HepG2 (cell line): Measurements from ENCODE around the gene MLLT1. TPM values are rescaled to one million over a fixed set of nuclear protein-coding genes. Genes with fewer than 3 reads are reported as not detected.

Source experiments
- ATAC-seq: fragments of 200-7000 bp; cut with Tn5 transposase; 3 replicates; pipeline ENCODE4 v1.9.1; 2020; ENCODE audit warnings: mild to moderate bottlenecking, moderate library complexity
- BruUV-seq: library from RNA; stranded (reverse); fragments of 400-500 nt; replicated peaks from 2 replicates; lab custom pipeline; 2021; lab: Mats Ljungman, UMichigan
- CTCF ChIA-PET: fragments of 300-600 bp; formaldehyde crosslinking; extraction: SDS; loops from one replicate; lab custom pipeline; 2021; ENCODE audit warnings: low total read pairs, inconsistent platforms, low intra/inter-chr PET ratio; lab: Yijun Ruan, JAX
- POLR2A ChIA-PET: fragments of 350-600 bp; sonication (Branson Sonifier 250); formaldehyde crosslinking; loops from one replicate; lab custom pipeline; 2020; ENCODE audit warnings: antibody characterized with exemption, inconsistent platforms; lab: Yijun Ruan, JAX
- DNase-seq: peaks from one replicate; pipeline ENCODE4 v3.0.0-alpha.2; 2015; ENCODE audit warnings: low spot score
- FAIRE-seq: peaks from 3 replicates; lab custom pipeline; 2011; peaks lifted over from hg19 to GRCh38; lab: Jason Lieb, UNC
- H2AFZ ChIP-seq: one replicate; pipeline ENCODE4 v1.6.1; 2011; ENCODE audit warnings: low read length, inconsistent platforms
- H3K27ac ChIP-seq: fragments of 300-600 bp; 3 replicates; pipeline ENCODE4 v1.8.0; 2011; ENCODE audit warnings: mixed run types, mild to moderate bottlenecking, mixed read lengths, low read length, inconsistent platforms; ENCODE audit not compliant: insufficient read depth; ENCODE audit errors: extremely low read length
- H3K27me3 ChIP-seq, 2 experiments: fragments of 200-600 bp in 1 of 2; 2 replicates in 1 of 2; 3 replicates in 1 of 2; pipeline versions ENCODE4 v1.6.0 to v1.8.0; 2011; ENCODE audit warnings: low read length in 2 of 2, mild to moderate bottlenecking in 2 of 2, moderate library complexity in 2 of 2, inconsistent platforms in 1 of 2; ENCODE audit not compliant: insufficient read depth in 2 of 2, control insufficient read depth in 1 of 2
- H3K36me3 ChIP-seq, 2 experiments: fragments of 200-600 bp in 1 of 2; replicated peaks in 1 of 2; 2 replicates in 1 of 2; 3 replicates in 1 of 2; pipeline versions ENCODE4 v1.5.1 to v1.8.0; 2011; ENCODE audit warnings: low read length in 2 of 2, inconsistent platforms in 1 of 2; ENCODE audit not compliant: insufficient read depth in 2 of 2, control insufficient read depth in 1 of 2
- H3K4me1 ChIP-seq: 2 replicates; pipeline ENCODE4 v1.5.1; 2012; ENCODE audit warnings: low read length, inconsistent platforms; ENCODE audit not compliant: insufficient read depth
- H3K4me2 ChIP-seq: 2 replicates; pipeline ENCODE4 v1.6.0; 2011; ENCODE audit warnings: low read depth, low read length, inconsistent platforms
- H3K4me3 ChIP-seq, 3 experiments: fragments of 200-600 bp in 1 of 3; sonication (generic), shearing (Covaris generic) in 1 of 3; replicated peaks in 1 of 3; 2 replicates each; pipeline ENCODE4 v1.5.1; 2011 to 2016; ENCODE audit warnings: low read length in 3 of 3, inconsistent platforms in 2 of 3, low read depth in 2 of 3, mild to moderate bottlenecking in 2 of 3, control low read depth in 1 of 3, mixed read lengths in 1 of 3; ENCODE audit not compliant: insufficient read depth in 1 of 3
- H3K79me2 ChIP-seq: one replicate; pipeline ENCODE4 v1.6.1; 2011; ENCODE audit warnings: low read length, inconsistent platforms; ENCODE audit not compliant: insufficient read depth
- H3K9ac ChIP-seq: 2 replicates; pipeline ENCODE4 v1.6.0; 2011; ENCODE audit warnings: mild to moderate bottlenecking, low read depth, low read length, inconsistent platforms; ENCODE audit not compliant: insufficient read depth
- H3K9me3 ChIP-seq: 2 replicates; pipeline ENCODE4 v1.5.1; 2012; ENCODE audit warnings: mild to moderate bottlenecking, low read length
- H4K20me1 ChIP-seq: 2 replicates; pipeline ENCODE4 v1.6.0; 2011; ENCODE audit warnings: inconsistent platforms, mild to moderate bottlenecking, low read length, moderate library complexity; ENCODE audit not compliant: insufficient read depth
- BHLHE40 ChIP-seq: IDR thresholded peaks from 2 replicates; pipeline ENCODE4 v1.6.1; 2011; ENCODE audit warnings: low read length, improper control_type of control experiment
- CC2D1A ChIP-seq: sonication (generic); formaldehyde crosslinking; IDR thresholded peaks from 2 replicates; pipeline ENCODE4 v1.8.1; 2023; ENCODE audit warnings: mild to moderate bottlenecking, missing genetic modification reagents
- CENPX ChIP-seq: sonication (generic); formaldehyde crosslinking; IDR thresholded peaks from 2 replicates; pipeline ENCODE4 v1.9.0; 2021; ENCODE audit warnings: mild to moderate bottlenecking, missing genetic modification reagents, moderate library complexity
- GATA4 ChIP-seq: sonication (generic); IDR thresholded peaks from 2 replicates; pipeline ENCODE4 v1.6.1; 2016; ENCODE audit warnings: antibody characterized with exemption, low read depth, borderline replicate concordance
- HDAC1 ChIP-seq: sonication (generic); formaldehyde crosslinking; IDR thresholded peaks from 2 replicates; pipeline ENCODE4 v1.5.1; 2020; ENCODE audit warnings: mild to moderate bottlenecking, missing genetic modification reagents
- HDAC6 ChIP-seq: fragments of 200-600 bp; sonication (generic); IDR thresholded peaks from 2 replicates; pipeline ENCODE4 v1.7.0; 2017; ENCODE audit warnings: mild to moderate bottlenecking, antibody characterized with exemption, low read length, low read depth
- HHEX ChIP-seq: IDR thresholded peaks from 2 replicates; pipeline ENCODE4 v1.6.1; 2016; ENCODE audit warnings: control low read depth
- NFRKB ChIP-seq: fragments of 450-650 bp; IDR thresholded peaks from 2 replicates; pipeline ENCODE4 v1.6.1; 2017
- PAX8 ChIP-seq: sonication (generic); formaldehyde crosslinking; IDR thresholded peaks from 2 replicates; pipeline ENCODE4 v1.8.0; 2022; ENCODE audit warnings: mild to moderate bottlenecking, missing genetic modification reagents, borderline replicate concordance
- PRPF4 ChIP-seq: fragments of 200-400 bp; formaldehyde crosslinking; IDR thresholded peaks from 2 replicates; pipeline ENCODE4 v1.6.1; 2016; ENCODE audit warnings: low read length, low read depth; ENCODE audit not compliant: poor library complexity, severe bottlenecking
- RBM22 ChIP-seq: fragments of 200-400 bp; formaldehyde crosslinking; optimal IDR thresholded peaks from 2 replicates; pipeline ENCODE3; 2017; ENCODE audit warnings: mild to moderate bottlenecking, low read length, moderate library complexity
- RXRA ChIP-seq: sonication (generic); formaldehyde crosslinking; IDR thresholded peaks from 2 replicates; pipeline ENCODE4 v1.5.1; 2020; ENCODE audit warnings: missing genetic modification reagents
- ZFP62 ChIP-seq: sonication (generic); formaldehyde crosslinking; IDR thresholded peaks from 2 replicates; pipeline ENCODE4 v1.4.0; 2020; ENCODE audit warnings: missing genetic modification reagents
- ZNF343 ChIP-seq: sonication (generic); formaldehyde crosslinking; IDR thresholded peaks from 2 replicates; pipeline ENCODE4 v1.4.0; 2020; ENCODE audit warnings: mild to moderate bottlenecking, missing genetic modification reagents
- ZNF501 ChIP-seq: sonication (generic); formaldehyde crosslinking; IDR thresholded peaks from 2 replicates; pipeline ENCODE4 v1.5.1; 2020; ENCODE audit warnings: mild to moderate bottlenecking, moderate library complexity, missing genetic modification reagents
- ZNF530 ChIP-seq: sonication (generic); formaldehyde crosslinking; IDR thresholded peaks from 2 replicates; pipeline ENCODE4 v1.5.0; 2020; ENCODE audit warnings: low read depth, mild to moderate bottlenecking, missing genetic modification reagents
- ZNF552 ChIP-seq: sonication (generic); formaldehyde crosslinking; IDR thresholded peaks from 2 replicates; pipeline ENCODE4 v1.9.0; 2022; ENCODE audit warnings: missing genetic modification reagents, mild to moderate bottlenecking, borderline replicate concordance
- ZNF737 ChIP-seq: sonication (generic); formaldehyde crosslinking; IDR thresholded peaks from 2 replicates; pipeline ENCODE4 v1.5.0; 2020; ENCODE audit warnings: missing genetic modification reagents, mild to moderate bottlenecking, borderline replicate concordance
- ZNF781 ChIP-seq: sonication (generic); formaldehyde crosslinking; IDR thresholded peaks from 2 replicates; pipeline ENCODE4 v1.5.1; 2020; ENCODE audit warnings: borderline replicate concordance, mild to moderate bottlenecking, missing genetic modification reagents; ENCODE audit errors: not compliant biosample characterization
- ZSCAN25 ChIP-seq: sonication (generic); formaldehyde crosslinking; IDR thresholded peaks from 2 replicates; pipeline ENCODE4 v1.8.0; 2022; ENCODE audit warnings: mild to moderate bottlenecking, missing genetic modification reagents
- WGBS: methylation state at CpG from one replicate; pipeline ENCODE4 v1.1.6; 2017; ENCODE audit warnings: low lambda C conversion rate; 5-methylcytosine and 5-hydroxymethylcytosine counted together
- in situ Hi-C: cut with HindIII; loops from 2 replicates; pipeline ENCODE4 v1.10.0; 2017; ENCODE audit warnings: low pct_unique_long_range_greater_than_20kb; ENCODE audit not compliant: extremely low pct_ligation_motif_present
- intact Hi-C: fragments of 100-400 bp; cut with micrococcal nuclease; formaldehyde crosslinking; loops from one replicate; pipeline ENCODE4 v1.10.0; 2022; ENCODE audit not compliant: unreplicated experiment
- polyA plus RNA-seq, 8 experiments: library from polyadenylated mRNA; depleted of rRNA in 3 of 8; stranded (reverse) in 7 of 8; unstranded in 1 of 8; fragments of >200 nt; fragmentation: Illumina TruSeq in 4 of 8; extraction: Trizol in 4 of 8; gene quantifications; 2 replicates each; pipeline versions ENCODE4 v1.2.1 to v1.2.3, GENCODE V29; 2011 to 2016; ENCODE audit warnings: low read depth in 4 of 8, missing spikeins in 1 of 8, mixed read lengths in 1 of 8; ENCODE audit not compliant: insufficient read depth in 1 of 8
- total RNA-seq, 5 experiments: library from RNA; depleted of rRNA; stranded (reverse); fragments of >200 nt; fragmentation: Illumina TruSeq; extraction: Trizol; gene quantifications; 2 replicates each; pipeline ENCODE4 v1.2.3, GENCODE V29; 2016; ENCODE audit warnings: low read depth in 1 of 5
- TF ChIP-seq, protein P1 (sequence below): sonication (generic); formaldehyde crosslinking; IDR thresholded peaks from 2 replicates; pipeline ENCODE4 v1.5.0; 2020; ENCODE audit warnings: mild to moderate bottlenecking, low read depth, missing genetic modification reagents, borderline replicate concordance

The MLLT1 gene
- total and polyA plus RNA-seq, 2 of the 13 experiments (the other 11 are each of a cell fraction or from before 2014, with no cell fraction given), result 11.7 to 12.2 TPM

DNA sequence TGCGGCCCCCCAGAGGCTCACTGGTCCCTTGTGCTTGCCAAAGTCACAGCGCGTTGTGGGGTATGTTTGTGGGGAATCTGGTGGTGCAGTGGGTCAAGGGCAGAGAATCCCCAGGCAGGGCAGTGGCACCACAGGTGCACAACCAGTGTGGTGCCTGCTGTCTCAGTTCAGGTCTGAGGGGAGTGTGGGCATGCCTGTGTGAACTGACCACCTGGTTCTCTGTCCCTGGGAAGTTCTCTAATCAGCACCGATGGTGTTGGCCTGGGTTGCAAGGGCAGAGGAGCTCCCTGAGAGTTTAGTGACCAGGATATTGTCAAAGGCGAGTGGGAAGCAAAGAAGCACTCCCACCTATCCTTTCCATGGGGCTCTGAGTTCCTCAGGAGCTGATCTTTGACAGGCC lies 106.6 kb downstream of the MLLT1 start:
- CTCF ChIA-PET, result no interaction called here
- Histone ChIP-seq H3K9ac (no peak overlapping the region), H3K27ac (no peak overlapping the region), H3K4me3 (no peak overlapping the region), H3K4me1 (no peaks in the 10 kb centered on the region), H3K27me3 (peaks cover 0 to 5% of the 10 kb centered on the region in 2 experiments; a peak in 2 of 5 replicates), H4K20me1 (no peaks in the 10 kb centered on the region), H3K9me3 (no peaks in the 10 kb centered on the region), H3K4me2 (no peak overlapping the region), H2AFZ (no peak overlapping the region), H3K79me2 (no peaks in the 10 kb centered on the region), H3K36me3 (no peaks in the 10 kb centered on the region)
- DNase-seq, result no peak
- in situ Hi-C loops (no loop called here), intact Hi-C loops (no loop called here)
- TF ChIP-seq, protein P1, sequence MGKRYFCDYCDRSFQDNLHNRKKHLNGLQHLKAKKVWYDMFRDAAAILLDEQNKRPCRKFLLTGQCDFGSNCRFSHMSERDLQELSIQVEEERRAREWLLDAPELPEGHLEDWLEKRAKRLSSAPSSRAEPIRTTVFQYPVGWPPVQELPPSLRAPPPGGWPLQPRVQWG (CRISPR knock-in tag), result no peak
- TF ChIP-seq NFRKB (no peak), ZNF781 (CRISPR knock-in tag) (no peak), HDAC6 (no peak), ZNF530 (CRISPR knock-in tag) (no peak), BHLHE40 (no peak)
- 48% methylated on average over 5 of the region's 5 CpGs for WGBS
- no peak for FAIRE-seq
- no TSS peak for BruUV-seq
- no peak for ATAC-seq
- POLR2A ChIA-PET, result no interaction called here

DNA sequence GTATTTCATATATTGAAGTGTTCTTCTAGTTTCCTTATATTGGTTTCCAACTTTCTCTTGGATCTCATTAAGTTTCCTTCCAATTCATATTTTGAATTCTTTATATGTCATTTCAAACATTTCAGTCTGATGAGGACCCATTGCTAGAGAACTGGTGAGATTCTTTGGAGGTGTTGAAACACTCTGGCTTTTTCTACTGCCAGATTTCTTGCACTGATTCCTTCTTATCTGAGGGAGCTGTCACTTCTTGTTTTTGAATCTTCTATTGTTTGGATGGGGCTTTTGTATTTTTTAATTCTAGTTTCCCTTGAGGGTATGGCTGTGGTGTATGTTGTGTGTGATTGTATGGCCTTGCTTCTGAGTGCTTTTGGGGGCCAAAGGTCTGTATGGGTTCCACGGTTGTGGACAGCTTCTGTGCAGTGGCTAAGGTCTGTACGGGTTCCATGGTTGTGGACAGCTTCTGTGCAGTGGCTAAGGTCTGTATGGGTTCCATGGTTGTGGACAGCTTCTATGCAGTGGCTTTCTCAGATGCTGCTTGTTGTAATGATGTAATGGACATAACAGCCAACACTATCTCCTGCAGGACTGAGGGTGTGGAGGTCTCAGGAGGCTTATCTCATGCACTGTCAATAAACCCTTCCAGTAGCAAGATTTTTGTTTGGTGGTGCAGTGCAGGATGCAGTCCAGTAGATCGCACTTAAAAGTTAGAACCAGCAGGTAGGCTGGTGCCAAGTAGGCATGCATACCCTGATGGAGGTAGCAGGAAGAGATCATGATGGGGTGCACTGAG lies 107.5 kb downstream of the MLLT1 start:
- POLR2A ChIA-PET, result no interaction called here
- in situ Hi-C loops, result no loop called here
- BruUV-seq, result no TSS peak
- TF ChIP-seq HDAC1 (CRISPR knock-in tag), result no peak
- TF ChIP-seq PAX8 (CRISPR knock-in tag), result no peak
- TF ChIP-seq HHEX, result no peak
- TF ChIP-seq PRPF4, result no peak
- no peak for TF ChIP-seq RXRA (CRISPR knock-in tag)
- TF ChIP-seq CENPX, result no peak
- TF ChIP-seq ZSCAN25 (CRISPR knock-in tag), result no peak
- no peak for TF ChIP-seq ZNF343 (CRISPR knock-in tag)
- TF ChIP-seq ZNF552 (CRISPR knock-in tag), result no peak
- no peak for TF ChIP-seq ZNF501 (CRISPR knock-in tag)
- TF ChIP-seq CC2D1A (CRISPR knock-in tag), result no peak
- TF ChIP-seq RBM22, result no peak
- TF ChIP-seq ZNF737, result no peak
- no peak for TF ChIP-seq ZFP62 (CRISPR knock-in tag)
- no peak for TF ChIP-seq GATA4

More for the DNA sequence above, 107.5 kb downstream of the MLLT1 start:
- H4K20me1 ChIP-seq, result no peaks in the 10 kb centered on the region
- no peaks in the 10 kb centered on the region for H3K9me3 ChIP-seq
- FAIRE-seq, result no peak
- no peak for DNase-seq
- 0% methylated on average over 3 of the region's 3 CpGs for WGBS
- no peak overlapping the region for H3K4me2 ChIP-seq
- H3K4me1 ChIP-seq, result no peaks in the 10 kb centered on the region
- H3K27me3 ChIP-seq, result peaks cover 0 to 5% of the 10 kb centered on the region in 2 experiments; a peak in 2 of 5 replicates
- no peak overlapping the region for H3K27ac ChIP-seq
- H3K4me3 ChIP-seq, result no peak overlapping the region
- intact Hi-C loops, result no loop called here
- H2AFZ ChIP-seq, result no peak overlapping the region
- CTCF ChIA-PET, result no interaction called here
- no peaks in the 10 kb centered on the region for H3K36me3 ChIP-seq
- no peak overlapping the region for H3K9ac ChIP-seq
- no peaks in the 10 kb centered on the region for H3K79me2 ChIP-seq
- ATAC-seq, result no peak
